NCI-H1092 (cell line): ENCODE results near the gene ADTRP.

ENCODE experiments used
- DNase-seq: peaks from one replicate; lab custom pipeline; 2025; lab: John Stamatoyannopoulos, UW

The ADTRP gene

GRCh38 chr6:11778648-11779328 lies at the start of gene ADTRP:
TSS of gene ADTRP (minus strand) at chr6:11778803. CDS start at chr6:11778759, 44 bp downstream.
- no peak for DNase-seq

GRCh38 chr6:11826779-11827178 lies 48.2 kb upstream of the ADTRP start:
- no peak for DNase-seq

GRCh38 chr6:11824986-11825385 lies 46.4 kb upstream of the ADTRP start:
- no peak for DNase-seq

GRCh38 chr6:11822346-11822745 lies 43.7 kb upstream of the ADTRP start:
- no peak for DNase-seq

GRCh38 chr6:11821781-11822180 lies 43.2 kb upstream of the ADTRP start:
- no peak for DNase-seq

GRCh38 chr6:11820821-11821220 lies 42.2 kb upstream of the ADTRP start:
- DNase-seq = no peak

- no peak for DNase-seq
These were observed 40.9 kb upstream of the ADTRP start for GRCh38 chr6:11819486-11819885.

- DNase-seq = no peak
These were observed 36.6 kb upstream of the ADTRP start for GRCh38 chr6:11815231-11815630.

- no peak for DNase-seq
These were observed 36.2 kb upstream of the ADTRP start for GRCh38 chr6:11814819-11815218.

- DNase-seq = no peak
These were observed 35.5 kb upstream of the ADTRP start for GRCh38 chr6:11814106-11814505.

- DNase-seq = no peak
These were observed 35.0 kb upstream of the ADTRP start for GRCh38 chr6:11813606-11814005.

GRCh38 chr6:11812951-11813350 lies 34.3 kb upstream of the ADTRP start:
- no peak for DNase-seq

GRCh38 chr6:11812439-11812838 lies 33.8 kb upstream of the ADTRP start:
- no peak for DNase-seq

- DNase-seq = no peak
These were observed 33.2 kb upstream of the ADTRP start for GRCh38 chr6:11811644-11812264.

GRCh38 chr6:11810854-11811643 lies 32.4 kb upstream of the ADTRP start:
- no peak for DNase-seq

GRCh38 chr6:11810039-11810541 lies 31.5 kb upstream of the ADTRP start:
- no peak for DNase-seq

GRCh38 chr6:11808054-11808453 lies 29.5 kb upstream of the ADTRP start:
- DNase-seq = no peak

GRCh38 chr6:11806561-11807317 lies 28.1 kb upstream of the ADTRP start:
- DNase-seq = no peak

- DNase-seq = no peak
These were observed 26.9 kb upstream of the ADTRP start for GRCh38 chr6:11805259-11806053.

GRCh38 chr6:11804701-11805100 lies 26.1 kb upstream of the ADTRP start:
- DNase-seq = no peak

GRCh38 chr6:11804135-11804534 lies 25.5 kb upstream of the ADTRP start:
- DNase-seq = no peak
